Immature natural killer cell (primary cell): Measurements from ENCODE around the gene HLF. TPM values are rescaled to one million over a fixed set of nuclear protein-coding genes. Genes with fewer than 3 reads are reported as not detected.

Source experiments
- DNase-seq, 3 donors: peaks; one replicate each; pipeline ENCODE4 v3.0.0; 2022; ENCODE audit warnings: mixed read lengths in 1 of 3
- H3K27ac Mint-ChIP-seq, 6 donors: one replicate each; pipeline ENCODE4 v1.8.0; 2020; ENCODE audit warnings: mixed read lengths in 6 of 6, mild to moderate bottlenecking in 5 of 6, inconsistent platforms in 4 of 6, moderate library complexity in 3 of 6
- H3K27me3 Mint-ChIP-seq, 3 donors: one replicate each; pipeline ENCODE4 v1.8.0; 2020 to 2021; ENCODE audit warnings: low read depth in 3 of 3, mild to moderate bottlenecking in 3 of 3, mixed read lengths in 3 of 3, moderate library complexity in 3 of 3, inconsistent platforms in 1 of 3
- H3K36me3 Mint-ChIP-seq, 3 donors: one replicate each; pipeline ENCODE4 v1.8.0; 2020; ENCODE audit warnings: mixed read lengths in 3 of 3, inconsistent platforms in 2 of 3, mild to moderate bottlenecking in 2 of 3
- H3K4me1 Mint-ChIP-seq, 2 donors: one replicate each; pipeline ENCODE4 v1.8.0; 2020; ENCODE audit warnings: inconsistent platforms in 2 of 2, mild to moderate bottlenecking in 2 of 2, mixed read lengths in 2 of 2, moderate library complexity in 1 of 2
- H3K4me3 Mint-ChIP-seq, 5 donors: one replicate each; pipeline ENCODE4 v1.8.0; 2020; ENCODE audit warnings: mild to moderate bottlenecking in 5 of 5, mixed read lengths in 5 of 5, inconsistent platforms in 3 of 5, moderate library complexity in 3 of 5
- H3K9me3 Mint-ChIP-seq, 6 donors: one replicate each; pipeline ENCODE4 v1.8.0; 2020; ENCODE audit warnings: mild to moderate bottlenecking in 6 of 6, mixed read lengths in 6 of 6, inconsistent platforms in 4 of 6, moderate library complexity in 3 of 6
- polyA plus RNA-seq, 3 donors: library from polyadenylated mRNA; unstranded; fragments of 300-500 nt; fragmentation: Illumina TruSeq; gene quantifications; one replicate each; pipeline ENCODE4 v1.2.3, GENCODE V29; 2021

HLF gene
- polyA plus RNA-seq, 3 donors from 2014 or later, result not detected

DNA sequence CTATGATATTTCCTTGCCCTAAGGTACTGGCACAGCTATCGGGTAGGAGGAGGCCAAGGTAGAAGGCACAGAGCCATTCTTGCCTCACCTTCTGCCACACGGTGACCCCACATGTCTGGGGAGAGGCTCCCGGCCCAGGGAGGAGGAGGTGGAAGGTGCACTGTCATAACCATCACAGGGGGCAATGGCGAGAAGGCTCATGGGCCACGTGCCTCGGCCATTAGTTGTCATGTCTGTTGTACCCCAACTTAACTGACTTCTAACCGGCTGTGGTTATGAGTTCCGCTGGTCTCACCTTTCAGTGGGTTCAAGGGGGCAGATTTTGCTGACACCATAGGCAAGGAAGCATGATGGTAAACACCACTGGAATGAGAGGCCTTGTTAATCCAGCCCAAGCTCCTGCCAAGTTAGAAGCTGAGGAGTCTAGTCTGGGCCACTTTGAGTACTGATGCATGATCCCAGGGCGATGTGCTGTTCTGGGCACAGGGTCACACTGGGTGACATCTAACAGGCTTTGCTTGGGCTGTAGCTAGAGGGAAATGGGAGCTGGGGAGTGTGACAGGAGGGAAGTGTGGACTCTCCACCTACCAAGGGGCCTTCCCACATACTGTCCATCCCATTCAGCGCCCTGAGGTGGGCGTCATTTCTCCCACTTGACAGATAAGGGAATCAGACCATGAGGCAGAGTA lies 39.6 kb downstream of the HLF start:
- Mint-ChIP-seq H3K9me3 (no peaks in the 10 kb centered on the region), H3K4me1 (no peaks in the 10 kb centered on the region), H3K36me3 (no peaks in the 10 kb centered on the region), H3K27me3 (peaks cover 0 to 6% (median 2%) of the 10 kb centered on the region in 3 donors), H3K27ac (no peak overlapping the region), H3K4me3 (no peak overlapping the region)
- no peak for DNase-seq

DNA sequence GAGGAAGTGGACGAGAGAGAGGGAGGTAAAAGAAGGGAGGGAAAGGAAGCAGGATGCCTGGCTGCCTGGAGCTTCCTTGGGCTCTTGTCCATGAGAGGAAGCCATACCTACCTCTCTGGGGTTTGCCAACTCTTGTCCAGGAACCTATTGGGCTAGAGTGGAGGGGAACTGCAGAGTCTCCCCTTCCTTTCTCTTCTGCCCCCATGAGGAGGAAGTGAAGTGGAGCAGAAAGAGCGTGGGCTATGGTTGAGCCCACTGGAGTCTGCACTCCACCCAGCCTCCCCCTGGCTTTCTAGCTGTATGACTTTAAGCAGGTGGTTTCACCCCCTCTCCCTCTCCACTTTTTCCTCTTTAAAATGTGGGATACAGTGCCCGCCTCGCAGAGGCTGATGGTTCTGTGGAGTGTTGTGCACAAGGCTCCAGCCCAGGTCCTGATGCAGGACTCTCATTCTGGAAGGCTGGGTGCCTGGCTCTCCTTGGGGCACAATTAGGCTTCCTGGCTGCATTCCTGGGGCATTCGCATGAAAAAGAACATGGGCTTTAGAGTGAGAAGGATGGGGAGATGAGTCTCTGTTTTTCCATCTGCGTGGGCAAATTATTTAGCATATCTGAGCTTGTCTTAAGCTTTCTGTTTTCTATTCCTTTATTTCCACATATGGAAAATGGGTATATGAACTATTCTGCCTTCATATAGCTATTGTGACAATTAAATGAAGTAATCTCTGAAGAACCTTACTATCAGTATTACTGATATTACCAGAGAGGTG lies 40.7 kb downstream of the HLF start:
- no peaks in the 10 kb centered on the region for H3K4me1 Mint-ChIP-seq
- no peak overlapping the region for H3K4me3 Mint-ChIP-seq
- H3K9me3 Mint-ChIP-seq, result no peaks in the 10 kb centered on the region
- H3K36me3 Mint-ChIP-seq, result no peaks in the 10 kb centered on the region
- no peak overlapping the region for H3K27ac Mint-ChIP-seq
- H3K27me3 Mint-ChIP-seq, result peaks cover 2 to 6% (median 6%) of the 10 kb centered on the region in 3 donors
- no peak for DNase-seq

DNA sequence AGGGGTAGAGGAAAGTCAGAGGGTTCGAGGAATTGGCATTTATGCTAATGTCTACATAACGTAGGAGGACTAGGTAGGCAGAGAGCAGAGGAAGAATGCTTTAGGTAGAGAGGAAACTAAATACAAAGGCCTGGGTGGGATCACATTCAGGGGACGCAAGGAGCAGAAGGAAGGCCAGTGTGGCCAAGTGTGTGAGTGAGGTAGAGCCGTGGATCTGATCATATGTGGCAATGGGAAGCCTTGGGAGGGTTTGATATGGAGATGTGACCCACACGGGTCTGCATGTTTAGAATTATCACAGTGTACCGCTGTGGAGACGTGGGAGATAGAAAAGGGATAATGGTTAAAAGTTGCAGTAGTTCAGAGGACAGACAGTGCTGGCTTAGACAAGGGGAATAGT lies 43.1 kb downstream of the HLF start:
- Mint-ChIP-seq H3K9me3 (no peaks in the 10 kb centered on the region), H3K27ac (no peak overlapping the region)

DNA sequence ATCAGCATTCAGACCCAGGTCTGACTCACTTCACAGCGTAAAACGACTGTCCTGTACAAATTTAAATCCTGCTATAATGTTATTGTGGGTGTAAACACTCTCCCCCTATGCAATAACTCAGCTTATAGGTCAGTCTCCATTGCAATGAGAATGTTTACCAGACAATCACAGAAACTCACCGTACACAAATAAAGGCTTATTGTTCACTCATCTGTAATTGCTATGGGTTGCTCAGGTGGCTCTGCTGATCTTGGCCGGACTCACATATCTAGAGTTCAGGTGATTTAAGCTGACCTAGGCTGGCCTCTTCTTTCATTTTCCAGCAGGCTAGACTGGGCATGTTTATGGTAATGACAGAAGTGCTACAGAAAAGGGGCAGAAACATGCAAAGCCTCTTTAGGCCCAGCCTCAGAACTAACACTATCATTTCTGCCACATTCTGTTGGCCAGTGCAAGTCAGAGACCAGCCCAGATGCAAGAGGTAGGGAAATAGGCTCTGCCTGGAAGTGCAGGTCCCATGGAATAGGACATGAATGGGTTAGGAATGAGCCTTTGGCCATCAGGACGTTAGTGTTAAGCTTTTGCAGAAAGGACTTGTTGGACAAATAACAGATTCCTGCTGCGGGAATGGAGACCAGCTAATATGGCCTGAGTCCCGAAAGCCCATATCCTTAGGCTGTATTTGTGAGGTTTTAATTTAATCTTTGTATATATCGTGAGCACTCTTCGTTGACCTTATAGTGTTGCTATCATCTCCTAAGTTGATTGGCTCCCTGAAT lies 44.0 kb downstream of the HLF start:
- no peak for DNase-seq
- H3K27me3 Mint-ChIP-seq, result peaks cover 2 to 6% (median 6%) of the 10 kb centered on the region in 3 donors
- no peak overlapping the region for H3K27ac Mint-ChIP-seq
- H3K9me3 Mint-ChIP-seq, result no peaks in the 10 kb centered on the region
- no peaks in the 10 kb centered on the region for H3K36me3 Mint-ChIP-seq
- H3K4me1 Mint-ChIP-seq, result no peaks in the 10 kb centered on the region
- no peak overlapping the region for H3K4me3 Mint-ChIP-seq

More for the DNA sequence above, 43.1 kb downstream of the HLF start:
- no peak for DNase-seq
- Mint-ChIP-seq H3K27me3 (peaks cover 2 to 6% (median 6%) of the 10 kb centered on the region in 3 donors), H3K4me1 (no peaks in the 10 kb centered on the region), H3K4me3 (no peak overlapping the region), H3K36me3 (no peaks in the 10 kb centered on the region)

DNA sequence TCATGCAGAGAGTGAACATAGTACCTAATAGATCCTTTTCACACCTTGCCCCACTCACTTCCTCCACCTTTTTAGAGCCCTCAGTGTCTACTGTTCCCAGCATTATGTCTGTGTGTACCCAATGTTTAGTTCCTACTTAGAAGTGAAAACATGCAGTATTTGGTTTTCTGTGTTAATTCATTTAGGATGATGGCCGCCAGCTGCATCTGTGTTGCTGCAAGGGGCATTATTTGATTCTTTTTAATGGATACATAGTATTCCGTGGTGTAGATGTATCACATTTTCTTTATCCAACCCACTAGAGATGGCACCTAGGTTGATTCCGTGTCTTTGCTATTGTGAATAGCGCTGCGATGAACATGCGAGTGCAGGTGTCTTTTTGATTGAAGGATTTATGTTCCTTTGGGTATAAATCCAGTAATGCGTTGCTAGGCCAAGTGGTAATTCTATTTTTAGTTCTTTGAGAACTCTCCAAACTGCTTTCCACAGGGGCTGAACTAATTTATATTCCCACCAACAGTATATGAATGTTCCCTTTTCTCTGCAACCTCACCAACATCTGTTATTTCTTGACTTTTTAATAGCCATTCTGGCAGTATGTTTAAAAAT lies 47.1 kb downstream of the HLF start:
- no peaks in the 10 kb centered on the region for H3K36me3 Mint-ChIP-seq
- H3K27ac Mint-ChIP-seq, result no peak overlapping the region
- H3K27me3 Mint-ChIP-seq, result peaks cover 2 to 6% (median 6%) of the 10 kb centered on the region in 3 donors
- H3K4me3 Mint-ChIP-seq, result no peak overlapping the region
- no peaks in the 10 kb centered on the region for H3K4me1 Mint-ChIP-seq
- H3K9me3 Mint-ChIP-seq, result no peaks in the 10 kb centered on the region
- no peak for DNase-seq

DNA sequence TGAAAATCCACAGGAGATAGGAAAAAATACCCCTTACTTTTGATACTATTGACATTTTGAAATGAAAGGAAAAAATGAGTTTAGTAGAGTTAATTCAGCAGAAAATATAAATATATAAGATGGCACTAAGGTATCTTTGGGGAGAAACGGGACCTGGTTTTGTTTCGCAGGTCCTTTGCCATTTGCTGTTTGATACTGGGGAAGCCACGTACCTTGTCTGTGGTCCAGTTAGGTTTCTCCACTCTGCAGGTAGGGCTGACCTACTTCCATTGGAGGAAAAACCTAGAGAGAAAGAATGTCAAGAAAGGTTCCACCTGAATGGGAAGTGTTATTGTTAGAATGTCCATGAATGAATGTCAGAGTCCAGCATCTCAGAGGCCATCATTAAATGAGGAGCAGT lies 48.1 kb downstream of the HLF start:
- Mint-ChIP-seq H3K27me3 (peaks cover 2 to 6% (median 2%) of the 10 kb centered on the region in 3 donors), H3K36me3 (no peaks in the 10 kb centered on the region), H3K4me1 (no peaks in the 10 kb centered on the region), H3K9me3 (no peaks in the 10 kb centered on the region), H3K27ac (no peak overlapping the region), H3K4me3 (no peak overlapping the region)
- DNase-seq, result no peak

DNA sequence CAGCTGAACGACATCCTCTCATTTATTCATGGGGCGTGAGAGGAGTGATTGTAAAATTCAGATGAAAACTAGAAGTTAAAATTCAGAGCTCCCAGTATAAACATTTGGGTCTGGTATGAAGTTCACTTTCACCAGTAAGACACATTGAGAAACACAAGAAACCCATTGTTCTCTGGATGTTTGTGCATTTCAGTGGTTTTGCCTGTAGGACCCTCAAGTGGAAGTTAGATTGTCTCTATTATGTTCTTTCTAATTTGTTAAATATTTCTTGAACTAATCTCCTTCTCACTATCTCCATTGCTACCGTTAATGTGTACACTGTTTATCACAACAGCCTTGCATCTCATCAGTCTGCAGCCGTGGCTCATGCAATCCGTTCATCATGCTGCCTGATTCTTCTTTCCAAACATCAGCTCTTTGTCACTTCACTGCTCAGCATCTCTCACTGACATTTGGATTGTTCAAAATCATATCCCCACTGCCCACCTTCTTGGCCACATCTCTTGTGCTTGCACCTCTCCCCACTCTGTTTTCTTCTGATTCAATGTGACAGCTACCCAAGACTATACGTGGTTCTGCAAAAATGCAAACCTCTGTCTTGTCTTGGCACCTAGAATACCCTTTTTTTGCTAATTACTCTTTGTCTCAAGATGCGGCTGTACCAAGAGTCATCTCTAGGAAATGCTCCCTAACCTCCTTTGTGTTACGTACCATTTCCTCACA lies 49.5 kb downstream of the HLF start:
- Mint-ChIP-seq H3K27me3 (peaks cover 0 to 6% (median 2%) of the 10 kb centered on the region in 3 donors), H3K27ac (no peak overlapping the region), H3K4me1 (no peaks in the 10 kb centered on the region), H3K4me3 (no peak overlapping the region), H3K36me3 (no peaks in the 10 kb centered on the region), H3K9me3 (no peaks in the 10 kb centered on the region)
- DNase-seq, result no peak

DNA sequence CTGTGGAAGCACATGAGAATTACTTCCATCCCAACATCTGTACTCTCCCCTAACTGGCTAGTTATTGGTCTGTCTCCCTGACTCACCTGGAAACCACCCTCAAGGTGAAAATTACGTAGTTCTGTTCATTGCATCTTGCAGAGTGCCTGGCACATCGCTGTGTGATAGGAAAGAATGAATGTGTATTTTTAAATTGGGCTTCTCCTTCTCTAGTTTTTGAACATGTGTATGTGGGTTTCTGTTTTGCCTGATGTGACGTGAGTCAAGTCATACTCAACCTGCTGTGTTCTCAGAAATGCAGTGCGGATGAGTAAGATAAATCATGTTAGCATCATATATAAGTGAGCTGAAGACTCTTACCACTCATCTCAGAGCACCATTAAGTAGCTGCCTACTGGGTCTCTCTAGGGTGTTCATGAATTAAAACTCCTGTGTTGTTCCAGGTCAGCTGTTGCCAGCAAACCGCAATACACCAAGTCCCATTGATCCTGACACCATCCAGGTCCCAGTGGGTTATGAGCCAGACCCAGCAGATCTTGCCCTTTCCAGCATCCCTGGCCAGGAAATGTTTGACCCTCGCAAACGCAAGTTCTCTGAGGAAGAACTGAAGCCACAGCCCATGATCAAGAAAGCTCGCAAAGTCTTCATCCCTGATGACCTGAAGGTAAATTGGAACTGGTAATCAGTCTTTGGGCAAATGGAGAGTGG lies 50.2 kb downstream of the HLF start:
- Mint-ChIP-seq H3K27me3 (peaks cover under 1 to 2% (median 2%) of the 10 kb centered on the region in 3 donors), H3K4me1 (no peaks in the 10 kb centered on the region), H3K4me3 (no peak overlapping the region), H3K27ac (no peak overlapping the region), H3K36me3 (no peaks in the 10 kb centered on the region), H3K9me3 (no peaks in the 10 kb centered on the region)
- no peak for DNase-seq

DNA sequence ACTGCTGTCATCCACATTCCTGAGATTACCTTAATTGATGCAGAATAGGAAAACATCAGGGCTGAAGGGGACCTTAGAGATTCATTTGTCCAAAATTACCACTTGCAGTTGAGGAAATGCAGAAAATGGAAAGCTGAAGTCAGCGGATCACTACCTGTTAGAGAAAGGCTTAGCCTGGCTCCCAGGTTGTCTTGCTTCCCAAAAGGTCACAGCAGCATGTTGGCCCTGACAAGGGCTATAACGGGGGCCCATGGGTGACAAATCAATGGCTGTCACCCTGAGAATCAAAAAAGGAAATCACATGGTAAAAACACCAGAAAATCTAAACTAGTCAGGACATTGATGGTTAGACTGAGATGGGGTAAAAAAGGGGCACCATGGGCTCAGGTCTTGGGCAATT lies 51.7 kb downstream of the HLF start:
- H3K36me3 Mint-ChIP-seq, result no peaks in the 10 kb centered on the region
- H3K27ac Mint-ChIP-seq, result no peak overlapping the region
- no peaks in the 10 kb centered on the region for H3K9me3 Mint-ChIP-seq
- H3K4me1 Mint-ChIP-seq, result no peaks in the 10 kb centered on the region
- H3K27me3 Mint-ChIP-seq, result peaks cover 0 to 4% (median 2%) of the 10 kb centered on the region in 3 donors
- no peak overlapping the region for H3K4me3 Mint-ChIP-seq
- no peak for DNase-seq

DNA sequence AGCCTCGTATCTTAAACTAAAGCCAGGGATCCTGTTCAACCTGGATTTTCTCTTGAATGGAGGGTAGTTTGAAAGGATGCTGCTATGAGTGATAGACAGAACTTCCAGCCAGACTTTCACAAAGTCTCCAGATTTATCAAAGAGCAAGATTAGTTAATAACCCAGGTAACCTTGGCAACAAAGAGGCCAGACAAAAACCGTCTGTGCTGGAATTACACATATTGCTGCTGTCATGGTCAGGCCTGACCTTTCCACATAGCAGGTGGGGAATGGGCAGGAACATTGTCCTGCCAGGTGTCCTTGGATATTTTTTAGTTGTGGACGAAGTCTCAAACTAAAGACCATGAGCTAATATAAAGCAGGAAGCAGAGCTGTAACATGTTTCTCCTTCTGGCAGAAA lies 52.5 kb downstream of the HLF start:
- H3K36me3 Mint-ChIP-seq, result no peaks in the 10 kb centered on the region
- H3K4me1 Mint-ChIP-seq, result no peaks in the 10 kb centered on the region
- no peak overlapping the region for H3K4me3 Mint-ChIP-seq
- no peak overlapping the region for H3K27ac Mint-ChIP-seq
- no peak for DNase-seq
- H3K27me3 Mint-ChIP-seq, result peaks cover 0 to 4% (median 2%) of the 10 kb centered on the region in 3 donors
- H3K9me3 Mint-ChIP-seq, result no peaks in the 10 kb centered on the region

DNA sequence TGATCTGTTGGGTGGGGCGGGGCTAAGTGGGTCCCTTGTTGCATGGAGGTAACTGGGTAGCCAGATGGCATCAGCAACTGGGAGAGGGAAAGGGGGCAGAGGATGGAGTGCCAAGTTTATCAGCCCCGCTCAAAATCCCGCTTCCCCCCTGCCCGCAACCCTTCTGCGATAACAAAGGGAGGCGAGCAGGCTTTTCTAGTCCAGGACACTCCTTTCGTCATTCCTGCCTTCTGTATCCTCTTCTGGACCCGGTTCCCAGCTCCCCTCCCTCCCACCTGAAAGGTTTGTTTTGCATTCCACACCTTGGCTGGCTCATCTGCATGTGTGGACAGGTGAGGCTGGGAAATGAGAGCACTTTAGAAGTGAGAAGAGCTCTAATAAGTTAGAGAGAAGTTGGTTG lies 53.3 kb downstream of the HLF start:
- H3K4me3 Mint-ChIP-seq, result no peak overlapping the region
- no peaks in the 10 kb centered on the region for H3K9me3 Mint-ChIP-seq
- no peak for DNase-seq

DNA sequence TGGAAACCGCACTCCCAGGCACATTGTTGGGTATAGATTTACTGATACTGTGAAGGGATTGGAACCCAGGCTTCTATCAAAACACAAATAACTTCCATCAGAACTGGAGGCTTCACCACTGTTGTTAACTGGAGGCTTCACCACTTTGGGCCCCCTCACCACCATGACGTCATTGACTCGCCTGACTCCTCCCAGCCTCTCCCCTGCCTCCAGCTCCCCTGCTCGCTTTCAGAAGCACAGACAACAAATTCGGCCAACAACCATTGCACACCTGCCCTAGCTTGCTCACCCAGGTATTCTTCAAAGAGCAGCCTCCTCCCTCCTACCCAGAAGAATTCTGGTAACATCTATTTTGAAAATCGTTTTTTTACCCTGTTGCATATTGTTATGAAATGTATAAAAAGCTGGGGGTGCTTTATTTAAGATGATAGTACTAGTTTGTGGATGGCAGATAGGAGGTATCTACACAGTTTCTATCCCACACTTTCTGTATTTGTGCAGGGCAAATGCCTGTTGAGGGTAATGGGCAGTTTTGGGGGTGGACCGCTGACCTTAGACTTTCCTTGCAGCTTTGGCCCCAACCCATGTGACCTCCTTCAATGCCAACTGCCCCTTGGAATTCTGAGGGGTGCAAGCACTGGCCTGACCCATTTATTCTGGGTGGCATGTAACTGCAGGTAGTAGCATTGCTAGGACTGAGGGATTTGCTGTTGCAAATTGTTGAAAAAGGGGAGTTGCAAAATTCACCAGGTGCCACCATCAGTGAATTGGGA lies 54.1 kb downstream of the HLF start:
- no peak for DNase-seq
- no peak overlapping the region for H3K4me3 Mint-ChIP-seq
- H3K4me1 Mint-ChIP-seq, result no peaks in the 10 kb centered on the region
- no peaks in the 10 kb centered on the region for H3K36me3 Mint-ChIP-seq
- no peaks in the 10 kb centered on the region for H3K9me3 Mint-ChIP-seq
- H3K27me3 Mint-ChIP-seq, result peaks cover 2 to 5% (median 5%) of the 10 kb centered on the region in 3 donors
- no peak overlapping the region for H3K27ac Mint-ChIP-seq

More for the DNA sequence above, 53.3 kb downstream of the HLF start:
- no peaks in the 10 kb centered on the region for H3K4me1 Mint-ChIP-seq
- peaks cover 2 to 5% (median 5%) of the 10 kb centered on the region in 3 donors for H3K27me3 Mint-ChIP-seq
- no peaks in the 10 kb centered on the region for H3K36me3 Mint-ChIP-seq
- no peak overlapping the region for H3K27ac Mint-ChIP-seq
